HG03064 (cell line): ENCODE measurements around the gene GRK5.

Source experiments
- ATAC-seq: cut with Tn5 transposase; IDR thresholded peaks from one replicate; pipeline ENCODE4 v1.9.1; 2021; ENCODE audit warnings: low read depth; ENCODE audit not compliant: unreplicated experiment

The GRK5 gene

DNA sequence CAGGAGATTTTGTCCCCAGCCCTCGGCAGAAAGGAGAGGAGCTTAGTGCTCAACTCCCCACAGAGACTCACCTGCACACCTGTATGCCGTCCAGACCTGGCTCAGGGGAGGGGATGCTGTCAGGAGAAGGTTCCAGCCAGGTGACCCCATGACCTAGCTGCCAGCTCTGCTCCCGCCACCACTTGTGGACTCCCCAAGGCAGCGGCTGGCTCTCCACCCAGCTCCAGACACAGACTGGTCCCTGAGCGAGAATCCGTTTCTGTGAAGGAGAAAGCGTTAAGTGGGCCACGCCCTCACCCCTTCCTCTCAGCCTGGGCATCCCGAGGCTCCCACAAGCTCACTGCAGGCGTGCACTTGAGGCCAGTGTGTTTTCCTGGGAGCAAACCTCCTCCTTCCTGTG lies 258.7 kb downstream of the GRK5 start:
- ATAC-seq = no peak

DNA sequence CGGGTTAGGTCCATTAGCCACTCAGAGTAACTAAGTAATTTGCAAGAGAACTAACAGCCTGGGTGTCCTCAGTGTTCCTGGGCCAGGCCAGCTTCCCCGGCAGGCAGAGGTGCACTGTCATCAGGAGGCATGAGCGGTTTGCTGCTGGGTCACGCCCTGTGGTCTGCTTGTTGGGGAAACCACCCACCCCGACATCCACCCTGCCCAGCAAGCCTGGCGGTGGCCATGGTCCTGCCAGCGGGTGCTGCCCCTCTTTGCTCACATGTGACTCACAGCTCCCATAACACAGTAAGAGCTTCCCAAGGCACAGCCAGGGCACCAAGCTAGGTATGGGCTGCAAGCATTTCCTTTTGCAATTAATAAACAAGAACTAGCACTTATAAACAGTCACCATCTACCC lies 259.3 kb downstream of the GRK5 start:
- no peak for ATAC-seq

- ATAC-seq = no peak
Observed at GRCh38 chr10:119468542-119469324, 261.4 kb downstream of the GRK5 start.

GRCh38 chr10:119469325-119469707 lies 261.9 kb downstream of the GRK5 start:
- no peak for ATAC-seq

- ATAC-seq = no peak
Observed at GRCh38 chr10:119469846-119470245, 262.5 kb downstream of the GRK5 start.

DNA sequence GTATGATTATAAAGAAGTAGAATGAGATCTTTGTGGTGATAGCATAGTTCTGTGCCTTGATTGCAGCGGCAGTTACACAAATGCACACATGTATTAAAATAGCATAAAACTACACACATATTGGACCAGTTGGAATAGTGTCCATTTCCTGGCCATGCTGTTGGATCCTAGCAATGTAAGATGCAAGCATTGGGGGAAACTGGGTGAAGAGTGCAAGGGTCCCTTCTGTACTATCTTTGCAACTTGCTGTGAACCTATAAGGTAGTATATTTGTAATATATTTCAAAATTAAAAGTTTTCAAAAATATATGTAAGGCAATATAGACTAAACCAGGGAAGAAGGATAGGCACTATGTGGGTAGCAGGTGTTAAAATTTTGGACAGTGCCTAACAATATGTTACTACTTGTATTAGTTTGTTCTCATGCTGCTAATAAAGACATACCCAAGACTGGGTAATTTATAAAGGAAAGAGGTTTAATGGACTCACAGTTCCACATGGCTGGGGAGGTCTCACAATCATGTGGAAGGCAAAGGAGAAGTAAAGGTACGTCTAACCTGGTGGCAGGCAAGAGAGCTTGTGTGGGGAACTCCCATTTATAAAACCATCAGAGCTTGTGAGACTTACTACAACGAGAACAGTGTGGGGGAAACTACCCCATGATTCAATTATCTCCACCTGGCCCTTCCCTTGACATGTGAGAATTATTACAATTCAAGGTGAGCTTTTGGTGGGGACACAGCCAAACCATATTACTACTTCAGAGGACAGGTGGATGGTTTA lies 263.7 kb downstream of the GRK5 start:
- no peak for ATAC-seq

DNA sequence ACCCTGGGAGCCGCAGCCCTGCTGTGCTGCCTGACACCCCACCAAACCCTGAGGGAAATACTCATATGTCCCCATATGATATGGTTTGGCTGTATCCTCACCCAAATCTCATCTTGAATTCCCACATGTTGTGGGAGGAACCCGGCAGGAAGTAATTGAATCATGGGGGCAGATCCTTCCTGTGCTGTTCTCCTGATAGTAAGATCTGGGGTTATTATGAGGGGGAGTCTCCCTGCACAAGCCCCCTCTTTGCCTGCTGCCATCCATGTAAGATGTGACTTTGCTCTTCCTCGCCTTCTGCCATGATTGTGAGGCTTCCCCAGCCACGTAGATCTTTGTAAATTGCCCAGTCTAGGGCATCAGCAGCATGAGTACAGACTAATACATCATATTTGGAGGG lies 266.4 kb downstream of the GRK5 start:
- ATAC-seq = no peak

- ATAC-seq = no peak
Observed at GRCh38 chr10:119474606-119475005, 267.2 kb downstream of the GRK5 start.

DNA sequence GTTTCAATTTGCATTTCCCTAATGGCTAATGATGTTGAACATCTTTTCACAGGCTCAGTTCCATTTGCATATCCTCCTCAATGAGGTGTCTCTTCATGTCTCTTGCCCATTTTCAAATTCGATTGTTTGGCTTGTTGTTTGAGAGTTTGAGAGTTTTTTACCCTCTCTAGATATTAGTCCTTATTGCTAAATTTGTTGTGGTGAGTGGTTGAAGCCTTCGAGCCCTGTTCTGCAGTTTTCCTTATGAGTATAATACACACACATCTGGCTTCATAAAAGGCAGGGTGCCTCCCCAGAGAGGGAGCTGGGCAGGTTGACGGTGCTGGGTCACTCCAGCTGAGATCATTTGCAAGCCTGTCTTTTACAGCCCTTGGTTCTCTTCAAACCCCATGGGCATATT lies 270.1 kb downstream of the GRK5 start:
- ATAC-seq = peak; percentile 61

GRCh38 chr10:119478111-119478802 lies 270.9 kb downstream of the GRK5 start:
- ATAC-seq = peak; percentile 84

GRCh38 chr10:119478811-119479341 lies 271.5 kb downstream of the GRK5 start:
- peak; percentile 4 for ATAC-seq

DNA sequence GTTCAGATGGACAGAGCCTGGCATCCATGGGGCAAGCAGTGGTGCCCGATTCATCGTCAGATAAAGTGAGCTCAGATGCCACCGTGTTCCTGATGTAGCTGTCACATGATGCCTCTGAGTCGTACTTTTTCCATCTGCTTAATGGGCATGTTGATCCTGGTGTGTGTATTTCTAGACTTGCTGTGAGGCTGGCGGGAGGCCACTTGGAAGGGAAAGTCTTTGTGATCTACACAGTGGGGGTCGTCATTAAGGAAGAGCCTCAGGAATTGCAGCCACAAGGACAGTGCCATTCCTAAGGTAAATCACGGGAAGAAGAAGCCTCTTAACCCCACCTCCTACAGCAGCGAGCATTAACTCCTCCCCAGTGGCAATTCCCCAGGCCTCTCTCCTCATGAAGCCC lies 272.2 kb downstream of the GRK5 start:
- no peak for ATAC-seq

DNA sequence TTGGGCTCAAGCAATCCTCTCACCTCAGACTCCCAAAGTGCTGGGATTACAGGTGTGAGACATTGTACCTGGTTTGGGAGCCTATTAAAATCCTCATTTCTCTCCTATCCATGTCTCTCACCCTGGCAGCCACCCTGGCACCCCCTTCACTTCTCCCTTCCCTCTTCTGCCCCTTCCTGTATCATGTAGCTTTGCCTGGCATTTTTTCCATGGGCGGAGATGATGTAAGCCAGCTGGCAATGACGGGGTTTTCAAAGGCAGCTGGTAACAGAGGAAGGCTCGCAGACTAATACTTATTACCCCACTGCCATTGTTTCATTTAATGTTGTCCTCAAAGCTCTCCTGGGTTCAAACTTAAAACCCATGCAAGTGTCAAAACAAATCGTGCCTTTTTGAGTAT lies 273.3 kb downstream of the GRK5 start:
- no peak for ATAC-seq

DNA sequence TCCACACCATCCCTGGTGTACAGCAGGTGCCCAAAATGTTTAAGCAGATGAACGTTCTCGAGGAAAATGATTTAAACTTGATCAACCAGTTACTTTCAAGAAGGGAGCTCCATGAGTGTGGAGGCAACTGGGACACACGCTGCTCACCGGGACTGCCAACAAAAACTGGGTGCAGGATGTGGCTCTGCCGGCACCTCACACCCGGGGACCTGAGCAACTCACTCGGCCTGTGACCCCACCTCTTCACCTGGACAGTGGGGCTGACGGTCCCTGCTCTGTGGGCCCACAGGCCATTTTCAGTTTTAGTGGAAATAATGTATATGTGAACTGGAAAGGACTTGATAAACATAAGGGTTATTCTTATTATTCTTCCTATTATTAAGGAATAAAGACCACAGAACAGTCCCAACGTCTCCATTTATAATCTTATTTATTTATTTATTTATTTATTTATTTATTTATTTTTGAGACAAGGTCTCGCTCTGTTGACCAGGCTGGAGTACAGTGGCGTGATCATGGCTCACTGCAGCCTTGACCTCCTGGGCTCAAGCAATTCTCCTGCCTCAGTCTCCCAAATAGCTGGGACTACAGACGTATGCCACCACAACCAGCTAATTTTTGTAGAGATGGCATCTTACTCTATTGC lies 274.5 kb downstream of the GRK5 start:
- no peak for ATAC-seq

GRCh38 chr10:119483001-119483400 lies 275.6 kb downstream of the GRK5 start:
- ATAC-seq = no peak

DNA sequence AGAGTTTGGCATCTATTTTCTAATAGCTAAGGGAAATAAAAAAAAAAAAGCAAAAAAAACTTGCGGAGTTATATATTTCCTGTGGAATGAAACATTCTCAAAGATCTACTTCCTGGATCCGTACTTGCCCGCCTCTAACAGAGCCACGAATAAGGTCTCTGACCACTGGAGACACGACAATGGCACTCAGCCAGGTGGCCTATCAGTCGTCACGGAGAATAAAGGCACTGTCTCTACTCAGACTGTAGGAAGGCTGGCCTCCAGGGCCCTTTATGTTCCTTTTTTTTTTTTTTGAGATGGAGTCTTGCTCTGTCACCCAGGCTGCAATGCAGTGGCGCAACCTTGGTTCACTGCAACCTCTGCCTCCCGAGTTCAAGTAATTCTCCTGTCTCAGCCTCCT lies 276.5 kb downstream of the GRK5 start:
- no peak for ATAC-seq

- ATAC-seq = no peak
Observed at GRCh38 chr10:119488675-119489074, 281.3 kb downstream of the GRK5 start.

DNA sequence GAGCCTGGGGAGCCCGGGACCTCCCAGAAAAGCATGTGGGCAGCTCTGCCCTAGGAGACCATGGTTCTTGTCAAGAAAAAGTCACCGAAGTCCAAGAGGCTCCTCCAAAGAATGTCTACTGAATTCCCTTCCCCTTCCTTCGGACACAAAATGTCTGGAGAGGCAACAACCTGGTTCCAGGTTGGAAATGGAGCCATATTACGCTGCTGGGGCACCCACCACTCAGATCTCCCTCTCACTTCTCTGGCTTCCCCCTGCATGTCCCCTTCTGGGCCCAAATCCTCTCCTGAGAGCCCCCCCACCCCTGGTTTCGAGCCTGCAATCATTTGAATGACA lies 282.6 kb downstream of the GRK5 start:
- ATAC-seq = no peak

- ATAC-seq = no peak
Observed at GRCh38 chr10:119491966-119492757, 284.8 kb downstream of the GRK5 start.

- no peak for ATAC-seq
Observed at GRCh38 chr10:119493155-119493554, 285.8 kb downstream of the GRK5 start.
